GM12892 (cell line): Measurements from ENCODE around the gene LHFPL3.

Source experiments
- POLR2A ChIP-seq: IDR thresholded peaks from 2 replicates; pipeline ENCODE4 v1.6.1; 2011; ENCODE audit warnings: low read depth, low read length, control low read depth
- POLR2AphosphoS5 ChIP-seq: IDR thresholded peaks from 2 replicates; pipeline ENCODE4 v1.6.1; 2011; ENCODE audit warnings: low read depth, low read length, control low read depth
- TAF1 ChIP-seq: IDR thresholded peaks from 2 replicates; pipeline ENCODE4 v1.6.1; 2011; ENCODE audit warnings: low read depth, mild to moderate bottlenecking, control low read depth, low read length, borderline replicate concordance

GRCh38 chr7:104814126-104814525 lies 485.7 kb downstream of the LHFPL3 start:
- TF ChIP-seq POLR2A (no peak), POLR2AphosphoS5 (no peak), TAF1 (no peak)
